Mammary epithelial cell (primary cell): Measurements from ENCODE around the gene PDXDC1.
"Not testable (repeated sequence)": the region's sequence is repeated elsewhere in the genome, so short reads cannot be mapped to it uniquely, and the experiment has no call there.

Experiments
- CTCF ChIP-seq, 2 donors: IDR thresholded peaks in 1 of 2; conservative IDR thresholded peaks in 1 of 2; 2 replicates each; pipeline ENCODE4 v1.5.1; 2011 to 2012; ENCODE audit warnings: inconsistent platforms in 2 of 2, low read length in 2 of 2, mild to moderate bottlenecking in 2 of 2, control low read depth in 1 of 2, low read depth in 1 of 2; ENCODE audit not compliant: insufficient read depth in 1 of 2; ENCODE audit errors: extremely low read depth in 1 of 2
- EZH2 ChIP-seq: IDR thresholded peaks from 2 replicates; pipeline ENCODE4 v1.6.1; 2012; ENCODE audit warnings: low read length, inconsistent platforms, borderline replicate concordance

GRCh38 chr16:15134752-15135482, 160.1 kb downstream of the PDXDC1 start:
- TF ChIP-seq EZH2; CTCF (conservative IDR thresholded peaks at IDR 0.05 in 1 of 2, IDR thresholded peaks at IDR 0.05 in 1 of 2; ENCODE audit: extremely low read depth in 1 of 2, insufficient read depth in 1 of 2, low read depth in 1 of 2, low read length in 2 of 2): not testable (repeated sequence)
